Measurements from ENCODE around the gene KLLN.
"Not testable (repeated sequence)": the region's sequence is repeated elsewhere in the genome, so short reads cannot be mapped to it uniquely, and the experiment has no call there.

Gene KLLN

DNA sequence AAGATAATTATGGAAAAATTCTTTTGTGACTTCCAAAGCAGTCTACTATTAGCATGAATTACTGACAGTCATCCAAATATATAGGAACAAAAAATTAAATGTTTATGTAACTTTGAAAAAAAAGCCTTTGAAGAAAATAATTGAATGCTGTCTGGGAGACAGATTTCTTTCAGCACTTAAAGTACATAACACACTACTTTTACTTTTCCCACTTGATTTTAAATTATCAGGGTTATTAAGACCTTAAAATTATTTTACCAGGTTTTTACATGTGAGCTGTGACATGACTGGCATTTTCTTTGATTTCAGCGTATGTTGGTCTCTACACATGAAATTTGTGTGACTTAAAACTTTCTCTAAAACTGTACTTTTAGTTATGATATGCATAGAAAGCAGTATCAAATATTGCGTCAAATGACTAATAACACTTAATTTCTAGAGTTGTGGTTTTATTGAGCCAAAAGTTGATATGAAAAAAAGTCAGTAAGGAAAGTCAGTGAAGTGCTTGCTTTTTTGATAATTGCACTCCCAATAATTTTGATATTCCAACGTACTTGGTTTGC, 3.2 kb upstream of the KLLN start:
- no peak for DNase-seq (ENCODE audit: low read depth)

DNA sequence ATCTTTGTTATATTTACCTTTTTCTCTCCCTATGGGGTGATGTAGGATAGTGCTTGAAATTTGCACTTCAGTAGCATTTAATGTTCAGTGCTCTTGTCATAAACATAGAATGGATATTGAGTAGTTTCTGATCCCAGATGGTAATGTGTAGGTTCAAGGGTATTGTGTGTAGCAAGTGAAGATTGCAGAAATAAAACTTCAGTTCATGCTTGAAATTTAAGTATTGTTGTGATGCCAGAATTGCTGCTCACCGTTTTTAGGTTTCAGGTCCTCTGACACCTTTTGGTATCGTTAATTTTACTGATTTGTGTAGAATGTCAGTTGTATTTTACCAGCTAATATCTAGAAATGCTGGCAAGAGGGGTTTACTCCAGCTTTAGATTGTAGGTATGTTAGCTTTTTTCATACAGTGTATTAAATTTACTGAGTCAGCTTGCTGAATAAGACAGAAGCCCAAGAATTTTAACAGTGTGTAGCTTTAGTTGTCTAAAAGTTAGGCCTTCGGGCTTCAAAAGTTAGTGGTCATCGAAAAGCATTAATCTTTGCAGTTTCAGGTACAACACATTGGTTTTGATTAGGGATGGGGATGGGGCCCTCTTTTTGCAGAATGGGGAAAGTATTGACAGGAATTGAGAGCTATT, 2.0 kb upstream of the KLLN start:
- no peak for DNase-seq (ENCODE audit: low read depth)

DNA sequence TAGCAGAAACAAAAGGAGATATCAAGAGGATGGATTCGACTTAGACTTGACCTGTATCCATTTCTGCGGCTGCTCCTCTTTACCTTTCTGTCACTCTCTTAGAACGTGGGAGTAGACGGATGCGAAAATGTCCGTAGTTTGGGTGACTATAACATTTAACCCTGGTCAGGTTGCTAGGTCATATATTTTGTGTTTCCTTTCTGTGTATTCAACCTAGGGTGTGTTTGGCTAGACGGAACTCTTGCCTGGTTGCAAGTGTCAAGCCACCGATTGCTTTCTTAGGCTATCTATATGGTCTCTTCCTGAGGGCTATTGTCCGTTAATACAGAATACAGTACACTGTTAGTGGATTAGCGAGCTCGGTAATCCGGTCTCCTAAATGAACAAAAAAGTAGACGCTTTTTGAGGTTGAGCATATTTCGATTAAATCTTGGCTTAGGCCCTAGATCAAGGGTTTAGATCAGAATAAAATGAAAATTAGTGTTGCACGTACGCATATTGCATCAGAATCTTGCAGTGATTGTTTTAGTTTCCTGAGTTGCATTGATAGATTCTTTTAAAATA, 1.2 kb upstream of the KLLN start:
- no peak for DNase-seq (ENCODE audit: low read depth)

DNA sequence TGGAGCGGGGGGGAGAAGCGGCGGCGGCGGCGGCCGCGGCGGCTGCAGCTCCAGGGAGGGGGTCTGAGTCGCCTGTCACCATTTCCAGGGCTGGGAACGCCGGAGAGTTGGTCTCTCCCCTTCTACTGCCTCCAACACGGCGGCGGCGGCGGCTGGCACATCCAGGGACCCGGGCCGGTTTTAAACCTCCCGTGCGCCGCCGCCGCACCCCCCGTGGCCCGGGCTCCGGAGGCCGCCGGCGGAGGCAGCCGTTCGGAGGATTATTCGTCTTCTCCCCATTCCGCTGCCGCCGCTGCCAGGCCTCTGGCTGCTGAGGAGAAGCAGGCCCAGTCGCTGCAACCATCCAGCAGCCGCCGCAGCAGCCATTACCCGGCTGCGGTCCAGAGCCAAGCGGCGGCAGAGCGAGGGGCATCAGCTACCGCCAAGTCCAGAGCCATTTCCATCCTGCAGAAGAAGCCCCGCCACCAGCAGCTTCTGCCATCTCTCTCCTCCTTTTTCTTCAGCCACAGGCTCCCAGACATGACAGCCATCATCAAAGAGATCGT, 690 bp upstream of the KLLN start:
- DNase-seq (ENCODE audit: low read depth), result not testable (repeated sequence)

DNA sequence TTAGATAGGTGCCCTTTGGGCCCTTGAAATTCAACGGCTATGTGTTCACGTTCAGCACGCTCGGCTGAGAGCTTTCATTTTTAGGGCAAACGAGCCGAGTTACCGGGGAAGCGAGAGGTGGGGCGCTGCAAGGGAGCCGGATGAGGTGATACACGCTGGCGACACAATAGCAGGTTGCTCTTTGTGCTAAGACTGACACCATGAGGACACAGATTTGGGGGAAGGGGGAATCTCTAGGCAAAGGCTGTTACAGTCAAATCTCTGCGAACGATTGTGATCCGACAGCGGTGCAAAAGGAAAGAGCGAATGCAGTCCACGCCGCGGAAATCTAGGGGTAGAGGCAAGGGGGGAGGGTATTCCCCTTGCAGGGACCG, 667 bp downstream of the KLLN start:
- DNase-seq (ENCODE audit: low read depth), result no peak

DNA sequence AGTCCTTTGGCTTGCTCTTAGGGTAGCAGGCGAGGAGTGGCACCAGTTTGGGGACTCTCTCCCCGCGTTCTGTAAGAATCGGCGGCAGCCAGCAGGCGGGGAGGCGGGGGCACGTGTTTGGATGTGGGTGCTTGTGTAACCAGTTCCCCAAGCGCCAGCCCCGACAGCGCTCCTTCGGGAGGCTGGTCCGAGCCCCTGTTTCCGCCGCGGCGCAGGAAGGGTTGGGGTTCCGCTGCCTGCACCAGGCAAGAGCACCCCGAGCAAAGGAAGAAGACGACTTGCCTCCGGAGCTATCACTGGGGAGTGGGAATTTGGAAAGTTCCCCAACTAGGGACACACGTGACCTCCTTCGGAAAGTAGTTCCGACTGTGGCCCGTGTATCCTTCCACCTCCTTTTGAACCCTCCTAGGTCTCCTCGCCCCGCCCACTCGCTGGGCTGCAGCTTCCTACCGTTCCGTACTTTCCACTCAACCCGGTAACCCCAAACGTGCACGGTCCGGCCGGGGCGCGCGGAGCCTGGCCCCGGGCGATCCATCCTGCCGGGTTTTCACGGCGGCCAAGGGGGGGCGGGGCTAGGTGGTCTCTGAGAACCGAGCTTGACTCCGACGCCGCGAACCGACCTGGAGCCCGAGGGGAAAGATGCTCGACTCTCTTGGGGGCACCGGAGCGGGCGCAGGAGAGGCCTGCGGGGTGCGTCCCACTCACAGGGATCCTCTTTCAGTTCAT, 1.2 kb downstream of the KLLN start:
- peak; percentile 96 for DNase-seq (ENCODE audit: low read depth)

DNA sequence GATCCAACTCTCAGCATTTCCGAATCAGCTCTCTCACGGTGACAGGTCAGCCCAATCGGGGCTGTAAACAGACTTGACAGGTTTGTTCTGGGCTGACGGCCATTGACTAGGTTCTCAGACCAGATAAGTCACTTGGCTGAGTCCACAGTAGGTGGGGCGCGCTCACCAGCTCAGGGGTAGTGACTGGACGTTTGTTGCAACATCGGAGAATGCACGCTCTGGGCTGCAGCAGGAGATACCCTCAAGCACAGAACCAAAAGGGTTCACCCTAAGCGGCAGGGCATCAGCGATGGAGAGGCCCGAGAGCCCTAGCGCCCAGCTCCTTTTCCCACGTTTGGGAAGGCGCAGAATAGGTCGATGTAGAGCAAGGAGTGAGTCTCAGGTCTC, 1.8 kb downstream of the KLLN start:
- peak; percentile 72 for DNase-seq (ENCODE audit: low read depth)

DNA sequence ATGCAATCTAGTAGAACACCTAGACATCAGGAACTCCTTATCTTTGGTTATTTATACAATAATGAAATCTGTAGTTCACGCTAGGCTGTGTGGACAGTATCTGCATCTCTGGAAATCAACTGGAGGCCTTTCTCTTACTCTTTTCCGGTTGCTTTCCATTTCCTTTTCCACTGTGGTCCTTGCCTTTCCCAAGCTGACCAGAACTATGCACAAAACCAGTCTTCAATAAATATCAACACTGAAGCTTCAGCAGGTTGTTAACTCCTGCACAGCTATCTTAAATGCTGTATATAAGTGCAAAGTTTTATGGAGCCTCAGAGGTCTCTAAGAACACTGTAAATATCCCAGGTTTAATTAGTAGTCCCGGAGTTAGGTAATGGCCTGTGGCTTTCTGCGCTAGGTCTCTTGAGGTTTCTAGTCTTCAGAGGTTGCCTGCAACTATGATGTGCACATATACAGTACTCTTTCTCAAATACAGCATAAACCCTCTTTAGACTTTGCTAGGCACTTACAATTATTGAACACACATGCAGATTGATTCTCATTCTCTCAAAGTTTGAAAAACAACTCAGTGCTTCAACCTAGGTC, 2.4 kb downstream of the KLLN start:
- DNase-seq (ENCODE audit: low read depth), result no peak

DNA sequence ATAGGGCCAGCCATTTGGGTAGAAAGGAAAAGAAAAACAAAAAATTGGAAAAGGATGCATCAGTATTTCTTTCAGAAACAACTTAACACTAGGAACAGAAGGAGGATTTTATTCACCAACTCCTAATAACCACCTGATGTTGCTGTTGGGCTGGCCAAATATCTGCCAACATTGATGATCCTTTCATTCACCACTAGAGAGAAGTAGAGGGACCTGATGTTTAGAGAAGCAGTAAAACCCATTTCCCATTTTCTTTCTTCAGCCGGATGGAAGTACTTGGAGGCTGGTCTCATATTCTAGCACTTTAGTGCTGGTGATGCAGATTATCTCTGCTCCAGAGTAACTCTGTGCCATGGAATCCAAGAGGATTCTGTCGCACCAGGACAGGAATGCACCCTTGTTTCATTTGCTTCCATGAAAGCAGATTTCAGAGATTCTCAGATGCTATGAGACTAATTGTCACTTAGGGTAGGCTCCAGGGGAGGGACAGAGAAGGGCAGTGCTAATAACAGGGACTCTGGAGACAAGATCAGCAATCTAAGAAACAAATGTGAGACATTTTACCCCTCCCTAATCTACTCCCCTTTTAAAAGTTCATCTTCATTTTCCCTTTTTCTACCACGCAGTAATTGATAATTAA, 3.1 kb downstream of the KLLN start:
- peak; percentile 40 for DNase-seq (ENCODE audit: low read depth)

DNA sequence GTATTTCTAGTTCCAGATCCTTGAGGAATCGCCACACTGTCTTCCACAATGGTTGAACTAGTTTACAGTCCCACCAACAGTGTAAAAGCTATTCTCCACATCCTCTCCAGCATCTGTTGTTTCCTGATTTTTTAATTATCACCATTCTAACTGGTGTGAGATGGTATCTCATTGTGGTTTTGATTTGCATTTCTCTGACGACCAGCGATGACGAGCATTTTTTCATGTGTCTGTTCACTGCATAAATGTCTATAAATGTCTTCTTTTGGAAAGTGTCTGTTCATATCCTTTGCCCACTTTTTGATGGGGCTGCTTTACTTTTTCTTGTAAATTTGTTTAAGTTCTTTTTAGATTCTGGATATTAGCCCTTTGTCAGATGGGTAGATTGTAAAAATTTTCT, 7.7 kb downstream of the KLLN start:
- DNase-seq (ENCODE audit: low read depth), result not testable (repeated sequence)

DNA sequence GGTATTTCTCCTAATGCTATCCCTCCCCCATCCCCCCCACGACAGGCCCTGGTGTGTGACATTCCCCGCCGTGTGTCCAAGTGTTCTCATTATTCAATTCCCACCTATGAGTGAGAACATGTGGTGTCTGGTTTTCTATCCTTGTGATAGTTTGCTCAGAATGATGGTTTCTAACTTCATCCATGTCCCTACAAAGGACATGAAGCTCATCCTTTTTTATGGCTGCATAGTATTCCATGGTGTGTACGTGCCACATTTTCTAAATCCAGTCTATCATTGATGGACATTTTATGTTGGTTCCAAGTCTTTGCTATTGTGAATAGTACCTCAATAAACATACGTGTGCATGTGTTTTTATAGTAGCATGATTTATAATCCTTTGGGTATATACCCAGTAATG, 8.1 kb downstream of the KLLN start:
- DNase-seq (ENCODE audit: low read depth), result not testable (repeated sequence)

DNA sequence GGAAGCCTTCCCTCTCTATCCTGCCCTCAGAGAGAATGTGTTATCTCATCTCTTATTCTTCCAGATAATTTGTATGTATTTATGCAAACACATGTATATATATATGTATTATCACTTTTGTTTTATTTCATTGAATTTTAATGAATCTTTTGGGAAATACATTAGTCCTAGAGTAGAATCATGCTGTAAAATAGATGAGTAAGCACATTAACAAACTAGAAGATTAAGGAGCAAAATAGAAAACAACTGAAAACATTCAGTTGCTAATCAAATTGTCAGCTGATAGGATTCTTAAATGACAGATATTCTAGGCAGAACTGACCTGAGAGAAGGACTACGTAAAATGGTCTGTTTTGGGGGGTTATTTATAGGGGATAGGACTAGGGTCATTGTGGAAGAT, 11.2 kb downstream of the KLLN start:
- DNase-seq (ENCODE audit: low read depth), result no peak

DNA sequence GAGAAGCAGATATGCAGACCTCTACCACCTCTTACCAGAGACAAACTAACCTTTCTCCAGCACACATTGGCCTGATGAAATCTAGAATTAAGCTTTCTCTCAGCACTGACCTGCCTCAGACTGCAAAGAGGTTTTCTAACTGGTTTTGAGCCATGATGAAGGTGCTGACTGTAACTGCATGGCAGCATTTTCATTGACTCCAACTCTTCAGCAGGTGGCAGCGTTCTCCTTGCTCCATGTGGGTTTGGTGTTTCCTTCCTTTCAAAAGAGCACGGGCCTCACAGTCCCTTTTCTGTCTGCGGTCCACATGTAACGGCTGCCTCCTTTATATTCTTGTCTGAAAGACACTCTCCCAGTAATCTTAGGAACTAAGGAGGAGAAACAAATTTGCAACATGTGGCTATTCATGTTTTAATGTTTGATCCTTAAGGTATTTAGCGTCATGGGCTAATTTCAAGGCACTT, 12.6 kb downstream of the KLLN start:
- DNase-seq (ENCODE audit: low read depth), result peak; percentile 41

DNA sequence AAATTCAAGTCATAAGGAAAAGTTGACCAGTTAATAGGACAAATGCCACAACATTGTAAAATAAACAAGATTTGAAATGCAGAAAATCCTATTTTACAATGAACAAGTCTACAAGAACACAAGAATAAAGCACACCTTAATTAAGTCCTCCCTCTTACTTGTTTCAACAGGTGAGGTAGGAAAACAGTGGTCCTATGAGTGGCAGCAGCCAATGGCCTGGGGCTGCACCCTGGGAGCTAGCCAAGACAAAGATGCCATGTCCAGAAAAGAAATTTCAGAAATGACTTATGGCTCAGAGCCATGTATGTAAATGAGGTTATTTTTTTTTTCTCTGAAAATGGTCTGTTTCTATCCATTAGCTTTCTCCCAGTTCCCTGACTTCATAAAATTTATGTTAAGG, 14.3 kb downstream of the KLLN start:
- DNase-seq (ENCODE audit: low read depth), result no peak

DNA sequence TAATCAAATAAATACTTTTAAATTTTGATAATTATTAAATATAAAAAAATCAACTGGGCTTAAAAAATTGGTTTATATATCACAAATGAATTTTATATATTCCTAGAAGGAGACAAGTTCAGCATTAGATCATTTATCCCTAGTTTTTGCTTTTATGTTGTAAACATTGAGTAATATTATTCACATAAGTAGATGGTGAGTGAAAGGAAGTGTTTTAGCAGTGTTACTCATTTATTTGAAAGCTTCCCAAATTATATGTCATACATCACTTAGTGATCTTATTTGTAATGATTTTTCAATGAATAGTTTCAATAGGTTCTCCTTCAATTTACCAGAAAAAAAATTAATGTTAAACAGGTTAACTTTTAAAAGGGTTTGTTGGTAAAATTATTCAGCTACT, 15.8 kb downstream of the KLLN start:
- no peak for DNase-seq (ENCODE audit: low read depth)

DNA sequence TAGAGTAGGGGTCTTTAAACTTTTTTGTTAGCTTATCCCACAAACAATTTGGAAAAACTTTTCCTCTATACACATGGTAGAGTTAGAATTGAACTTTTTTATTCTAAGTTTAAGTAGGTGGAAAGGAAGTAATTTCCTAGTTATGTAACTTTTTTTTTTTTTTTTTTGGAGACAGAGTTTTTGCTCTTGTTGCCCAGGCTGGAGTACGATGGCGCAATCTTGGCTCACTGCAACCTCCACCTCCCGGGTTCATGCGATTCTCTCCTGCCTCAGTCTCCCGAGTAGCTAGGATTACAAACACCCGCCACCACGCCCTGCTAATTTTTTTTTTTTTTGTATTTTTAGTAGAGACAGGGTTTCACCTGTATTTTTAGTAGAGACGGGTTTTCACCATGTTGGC, 16.6 kb downstream of the KLLN start:
- not testable (repeated sequence) for DNase-seq (ENCODE audit: low read depth)

DNA sequence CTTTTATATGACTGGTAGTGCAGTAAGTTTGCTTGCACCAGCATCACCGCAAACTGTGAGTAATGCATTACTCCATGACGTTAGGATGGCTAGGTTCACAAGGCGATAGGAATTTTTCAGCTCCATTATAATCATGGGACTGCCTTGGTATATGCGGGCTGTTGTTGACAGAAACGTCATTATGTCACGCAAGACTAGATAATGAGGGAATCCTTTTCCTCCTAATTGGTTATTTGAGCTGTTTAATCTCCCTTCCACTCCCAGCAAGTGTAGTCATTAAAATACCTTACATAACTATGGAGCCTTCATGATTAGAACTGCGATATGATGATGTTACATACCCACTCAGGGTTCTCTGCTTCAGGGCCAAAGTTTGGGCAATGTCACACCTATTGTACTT, 17.3 kb downstream of the KLLN start:
- no peak for DNase-seq (ENCODE audit: low read depth)

DNA sequence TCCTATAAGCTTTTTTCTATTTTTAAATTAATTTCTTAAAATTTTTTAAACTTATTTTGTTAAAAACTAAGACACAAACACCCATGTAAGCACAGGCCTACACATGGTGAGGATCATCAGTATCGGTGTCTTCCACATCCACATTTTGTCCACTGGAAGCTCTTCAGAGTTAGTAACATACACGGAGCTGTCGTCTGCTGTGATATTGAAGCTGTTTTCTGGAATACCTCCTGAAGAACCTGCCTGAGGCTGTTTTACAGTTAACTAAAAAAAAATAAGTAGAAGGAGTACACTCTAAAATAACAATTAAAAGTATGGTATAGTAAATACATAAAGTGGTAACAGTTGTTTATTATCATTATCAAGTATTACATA, 17.7 kb downstream of the KLLN start:
- DNase-seq (ENCODE audit: low read depth), result no peak

DNA sequence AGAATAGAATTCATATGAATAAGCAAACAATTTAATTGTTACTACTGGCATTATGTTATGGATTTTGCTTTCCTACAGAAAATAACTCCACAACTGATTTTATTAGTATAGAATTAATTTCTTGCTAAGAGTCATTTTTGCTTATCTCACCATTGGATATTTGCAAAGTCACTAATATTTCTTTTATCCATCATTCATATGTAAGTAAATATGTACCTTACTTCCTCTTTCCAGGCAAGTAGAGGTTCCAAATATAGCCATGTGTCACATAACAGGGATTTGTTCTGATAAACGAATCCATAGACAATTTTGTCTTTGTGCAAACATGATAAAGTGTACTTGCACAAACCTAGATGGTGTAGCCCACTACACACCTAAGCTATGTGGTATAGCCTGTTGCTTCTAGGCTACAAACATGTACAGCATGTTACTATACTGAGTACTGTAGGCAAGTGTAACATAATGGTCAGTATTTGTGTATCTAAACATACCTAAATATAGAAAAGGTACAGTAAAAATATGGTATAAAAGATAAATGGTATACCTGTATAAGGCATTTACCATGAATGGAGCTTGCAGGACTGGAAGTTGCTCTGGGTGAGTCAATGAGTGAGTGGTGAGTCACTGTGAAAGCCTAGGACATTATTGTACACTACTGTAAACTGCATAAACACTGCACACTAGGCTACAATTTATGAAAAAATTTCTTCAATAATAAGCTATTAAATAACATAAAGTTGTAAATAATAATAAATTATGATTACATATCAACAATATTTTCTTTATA, 18.3 kb downstream of the KLLN start:
- no peak for DNase-seq (ENCODE audit: low read depth)

DNA sequence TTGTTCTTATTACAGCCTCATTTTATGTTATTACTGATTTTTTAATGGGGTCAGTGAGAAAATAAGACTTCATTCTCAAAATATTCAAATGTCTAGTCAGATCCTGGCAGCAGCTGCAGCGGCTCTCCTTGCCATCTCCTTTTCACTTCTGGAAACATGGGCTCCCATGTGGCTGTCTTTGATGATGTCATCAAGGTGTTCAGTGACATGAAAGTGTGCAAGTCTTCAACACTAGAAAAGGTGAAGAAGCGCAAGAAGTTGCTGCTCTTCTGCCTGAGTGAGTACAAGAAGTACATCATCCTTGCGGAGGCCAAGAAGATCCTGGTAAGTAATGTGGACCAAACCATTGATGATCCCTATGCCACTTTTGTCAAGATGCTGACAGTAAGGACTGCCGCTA, 19.6 kb downstream of the KLLN start:
- no peak for DNase-seq (ENCODE audit: low read depth)

DNA sequence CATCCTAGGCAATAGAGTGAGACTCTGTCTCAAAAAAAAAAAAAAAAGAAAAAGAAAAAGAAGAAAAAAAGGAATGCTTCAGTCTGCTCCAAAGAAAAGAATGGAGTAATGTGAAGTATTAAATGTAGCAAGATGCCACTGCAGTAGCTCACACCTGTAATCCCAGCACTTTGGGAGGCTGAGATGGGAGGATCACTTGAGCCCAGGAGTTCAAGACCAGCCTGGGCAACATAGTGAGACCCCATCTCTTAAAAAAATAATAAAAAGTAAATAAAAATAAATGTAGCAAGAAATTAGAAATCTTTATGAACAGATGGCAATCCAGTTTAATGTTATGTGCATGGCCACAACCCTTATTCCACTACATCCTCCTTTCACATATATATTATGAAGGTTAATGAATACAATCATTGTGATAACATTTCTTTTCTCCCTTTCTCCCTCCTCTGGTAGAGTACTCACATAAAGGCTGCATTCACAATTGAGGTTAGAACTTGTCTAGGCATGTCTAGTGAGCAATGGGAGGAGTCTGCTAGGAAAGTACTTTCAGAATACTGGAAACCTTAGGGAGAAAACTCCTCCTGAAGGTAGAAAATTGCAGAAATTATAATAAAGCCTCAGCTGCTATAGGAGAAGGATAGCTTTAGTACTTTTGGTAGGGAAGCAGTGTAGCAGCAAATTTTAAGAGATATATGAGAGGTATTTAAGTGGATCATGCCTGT, 20.4 kb downstream of the KLLN start:
- DNase-seq (ENCODE audit: low read depth), result no peak
